ENCODE measurements around the gene MAG.

Gene MAG, protein sequence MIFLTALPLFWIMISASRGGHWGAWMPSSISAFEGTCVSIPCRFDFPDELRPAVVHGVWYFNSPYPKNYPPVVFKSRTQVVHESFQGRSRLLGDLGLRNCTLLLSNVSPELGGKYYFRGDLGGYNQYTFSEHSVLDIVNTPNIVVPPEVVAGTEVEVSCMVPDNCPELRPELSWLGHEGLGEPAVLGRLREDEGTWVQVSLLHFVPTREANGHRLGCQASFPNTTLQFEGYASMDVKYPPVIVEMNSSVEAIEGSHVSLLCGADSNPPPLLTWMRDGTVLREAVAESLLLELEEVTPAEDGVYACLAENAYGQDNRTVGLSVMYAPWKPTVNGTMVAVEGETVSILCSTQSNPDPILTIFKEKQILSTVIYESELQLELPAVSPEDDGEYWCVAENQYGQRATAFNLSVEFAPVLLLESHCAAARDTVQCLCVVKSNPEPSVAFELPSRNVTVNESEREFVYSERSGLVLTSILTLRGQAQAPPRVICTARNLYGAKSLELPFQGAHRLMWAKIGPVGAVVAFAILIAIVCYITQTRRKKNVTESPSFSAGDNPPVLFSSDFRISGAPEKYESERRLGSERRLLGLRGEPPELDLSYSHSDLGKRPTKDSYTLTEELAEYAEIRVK

DNA sequence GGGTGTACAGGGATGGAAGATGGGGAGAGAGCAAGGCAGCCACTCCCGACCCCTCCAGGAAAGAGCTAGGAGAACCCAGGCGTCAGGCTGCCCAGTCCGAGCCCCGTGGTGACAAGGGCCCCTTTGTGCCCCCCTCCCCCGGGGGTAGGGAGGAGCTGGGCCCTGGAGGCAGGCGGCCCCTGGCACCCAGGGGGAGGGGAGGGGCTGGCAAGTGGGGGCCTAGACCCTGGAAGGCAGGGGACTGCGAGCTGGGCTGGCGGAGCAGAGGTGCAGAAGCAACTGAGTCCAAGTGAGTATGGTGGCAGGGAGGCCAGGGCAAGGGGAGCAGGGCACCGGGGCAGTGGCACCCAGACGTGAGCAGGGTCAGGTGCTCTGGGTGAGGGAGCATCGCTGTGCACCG, at the start of gene MAG:
Gene MAG, plus strand, starts transcription at position 246 of the 400 bp plus-strand sequence. CDS start 3,248 bp downstream, outside the sequence.
- DNase-seq (ENCODE audit: low read depth in 2 of 2): no peak

DNA sequence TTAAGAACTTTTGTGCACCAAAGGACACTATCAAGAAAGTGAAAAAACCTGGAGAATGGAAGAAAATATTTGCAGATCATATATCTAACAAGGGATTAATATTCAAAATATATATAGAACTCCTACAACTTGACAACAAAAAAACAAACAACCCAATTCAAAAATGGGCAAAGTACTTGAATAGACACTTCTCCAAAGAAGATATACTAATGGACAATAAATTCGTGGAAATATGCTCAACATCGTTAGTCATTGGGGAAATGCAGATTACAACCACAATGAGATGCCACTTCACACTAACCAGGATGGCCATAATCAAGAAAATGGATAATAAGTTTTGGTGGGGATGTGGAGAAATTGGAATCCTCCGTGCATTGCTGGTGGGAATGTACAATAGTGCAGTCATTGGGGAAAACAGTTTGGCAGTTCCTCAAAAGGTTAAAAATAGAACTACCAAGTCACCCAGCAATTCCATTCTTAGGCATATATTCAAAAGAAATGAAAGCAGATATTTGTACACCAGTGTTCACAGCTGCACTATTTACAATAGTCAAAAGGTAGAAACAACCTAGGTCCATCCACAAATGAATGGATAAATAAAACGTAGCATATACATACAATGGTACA, 45.4 kb upstream of the MAG start:
- no peak for DNase-seq (ENCODE audit: low read depth in 2 of 2)

DNA sequence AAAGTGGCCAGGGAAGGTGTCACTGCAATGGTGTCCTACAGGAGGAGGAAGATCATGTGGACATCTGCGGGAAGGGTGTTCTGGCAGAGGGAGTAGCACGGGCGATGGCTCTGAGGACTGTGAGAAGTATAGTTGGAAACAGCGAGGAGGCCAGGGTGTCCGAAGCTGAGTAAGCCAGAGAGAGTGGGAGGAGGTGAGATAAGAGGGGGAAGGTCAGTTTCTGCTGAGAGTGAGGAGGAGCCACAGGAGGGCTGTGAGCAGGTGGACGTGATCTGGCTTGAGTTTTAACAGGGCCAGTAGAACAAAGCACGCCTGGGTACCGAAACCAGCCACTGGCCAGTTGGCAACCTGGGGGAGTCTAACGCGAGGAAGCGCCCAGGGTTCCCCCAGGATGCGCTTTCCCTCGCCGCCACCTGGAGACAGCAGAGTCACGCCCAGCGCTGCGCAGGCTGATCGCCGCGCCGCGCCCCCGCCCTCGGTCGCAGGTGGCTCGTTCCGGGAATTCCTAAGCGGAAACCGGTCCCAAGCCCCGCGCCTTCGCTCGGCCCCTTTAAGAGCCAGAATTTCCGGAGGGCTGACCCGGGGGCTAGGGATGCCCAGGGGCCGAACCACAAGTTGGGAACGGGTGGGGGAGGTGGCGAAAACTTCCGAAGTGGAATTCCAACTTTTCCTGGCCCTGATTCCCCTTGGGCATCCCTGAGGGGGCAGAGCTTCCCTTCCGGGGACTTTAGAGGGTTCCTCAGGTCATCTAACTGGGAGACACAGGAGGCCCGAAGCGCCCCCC, 44.2 kb upstream of the MAG start:
- no peak for DNase-seq (ENCODE audit: low read depth in 2 of 2)

DNA sequence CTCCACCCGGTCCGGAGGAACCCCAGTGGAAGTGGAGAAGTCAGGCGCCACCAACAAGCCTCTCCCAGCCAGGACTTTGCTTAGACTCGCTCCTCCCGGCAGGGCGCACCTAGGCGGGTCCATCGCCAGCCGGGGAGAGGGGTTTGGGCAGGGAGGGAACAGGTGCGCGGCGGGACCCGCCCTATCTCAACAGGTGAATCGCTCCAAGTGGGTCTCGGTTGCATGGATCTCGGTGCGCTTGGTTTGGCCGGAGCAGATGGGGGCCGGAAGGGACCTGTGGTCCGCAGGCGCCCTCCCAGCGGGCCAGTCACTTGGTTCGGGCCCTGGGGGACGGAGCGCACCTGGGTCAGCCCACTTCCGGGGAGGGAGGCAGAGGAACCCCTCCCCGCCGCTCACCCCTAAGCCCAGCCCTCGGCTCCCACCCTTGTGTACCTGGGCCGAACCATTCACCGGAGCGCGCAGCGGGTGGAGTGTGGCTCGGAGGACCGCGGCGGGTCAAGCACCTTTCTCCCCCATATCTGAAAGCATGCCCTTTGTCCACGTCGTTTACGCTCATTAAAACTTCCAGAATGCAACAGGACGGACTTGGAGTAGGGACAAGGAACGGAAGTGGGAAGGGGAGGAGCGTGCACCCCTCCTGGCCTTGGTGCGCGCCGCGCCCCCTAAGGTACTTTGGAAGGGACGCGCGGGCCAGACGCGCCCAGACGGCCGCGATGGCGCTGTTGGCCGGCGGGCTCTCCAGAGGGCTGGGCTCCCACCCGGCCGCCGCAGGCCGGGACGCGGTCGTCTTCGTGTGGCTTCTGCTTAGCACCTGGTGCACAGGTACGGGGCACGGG, 43.4 kb upstream of the MAG start, which contains the start of gene LSR:
Gene LSR, plus strand, starts transcription at position 693 of the 836 bp plus-strand sequence. Its CDS starts 21 bp downstream, at position 714.
- DNase-seq (ENCODE audit: low read depth in 2 of 2): peak; percentile 51 to 58

DNA sequence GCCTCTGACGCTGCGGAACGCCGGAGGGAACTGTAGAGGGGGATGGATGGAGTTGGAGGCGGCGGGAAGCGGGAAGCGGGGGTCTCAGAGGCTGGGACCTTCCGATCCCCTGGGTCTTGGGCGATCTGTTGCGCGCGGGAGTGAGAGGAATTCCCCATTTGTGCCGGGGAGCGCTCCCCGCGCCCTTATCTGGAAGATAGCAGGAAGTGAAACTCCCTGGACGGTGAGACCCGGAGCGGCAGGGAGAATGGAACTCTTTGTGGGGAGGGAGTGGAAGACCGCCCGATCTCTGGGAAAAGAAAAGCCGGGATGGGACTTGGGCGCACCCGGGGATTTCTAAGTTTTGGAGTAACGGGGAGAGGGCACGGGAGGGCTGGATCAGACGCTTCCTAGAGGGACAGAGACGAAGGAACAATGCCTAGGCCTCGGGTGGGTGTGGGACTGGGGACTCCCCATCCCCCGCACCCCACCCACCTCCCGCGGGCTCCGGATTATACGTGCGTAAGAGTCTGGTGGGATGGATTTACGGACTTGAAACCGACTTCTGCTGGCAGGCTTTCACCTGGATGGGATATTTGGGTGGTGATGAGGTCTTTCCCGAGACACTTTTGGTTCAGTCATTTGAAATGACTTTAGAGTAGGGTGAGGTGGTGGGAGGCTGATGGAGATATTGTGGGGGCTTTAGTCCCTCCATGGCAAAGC, 42.7 kb upstream of the MAG start:
- no peak for DNase-seq (ENCODE audit: low read depth in 2 of 2)

DNA sequence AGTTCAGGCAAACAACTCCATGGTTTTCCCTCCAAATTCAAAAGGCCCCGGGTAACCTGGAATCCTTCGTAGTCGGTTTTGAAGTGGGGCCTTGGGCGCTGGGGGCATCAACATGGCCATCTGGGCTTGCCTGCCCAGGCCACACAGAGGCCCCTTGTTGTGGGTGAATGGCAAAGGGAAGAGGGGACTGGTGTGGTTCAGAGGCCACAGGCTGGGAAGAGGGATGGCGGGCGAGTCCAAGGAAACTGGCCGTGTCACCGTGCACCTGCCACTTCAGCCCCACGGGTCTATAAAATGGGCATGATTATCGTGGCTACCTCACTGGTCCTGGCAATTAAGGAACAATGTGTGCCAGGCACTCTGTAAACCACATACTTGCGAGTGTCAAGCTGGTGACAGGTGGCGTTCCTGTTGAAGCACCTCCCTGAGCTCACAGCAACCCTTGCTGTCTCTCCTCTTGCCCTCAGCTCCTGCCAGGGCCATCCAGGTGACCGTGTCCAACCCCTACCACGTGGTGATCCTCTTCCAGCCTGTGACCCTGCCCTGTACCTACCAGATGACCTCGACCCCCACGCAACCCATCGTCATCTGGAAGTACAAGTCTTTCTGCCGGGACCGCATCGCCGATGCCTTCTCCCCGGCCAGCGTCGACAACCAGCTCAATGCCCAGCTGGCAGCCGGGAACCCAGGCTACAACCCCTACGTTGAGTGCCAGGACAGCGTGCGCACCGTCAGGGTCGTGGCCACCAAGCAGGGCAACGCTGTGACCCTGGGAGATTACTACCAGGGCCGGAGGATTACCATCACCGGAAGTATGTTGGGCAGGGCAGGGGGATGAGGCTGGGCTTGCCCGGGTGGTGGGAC, 41.9 kb upstream of the MAG start:
- DNase-seq (ENCODE audit: low read depth in 2 of 2): no peak

DNA sequence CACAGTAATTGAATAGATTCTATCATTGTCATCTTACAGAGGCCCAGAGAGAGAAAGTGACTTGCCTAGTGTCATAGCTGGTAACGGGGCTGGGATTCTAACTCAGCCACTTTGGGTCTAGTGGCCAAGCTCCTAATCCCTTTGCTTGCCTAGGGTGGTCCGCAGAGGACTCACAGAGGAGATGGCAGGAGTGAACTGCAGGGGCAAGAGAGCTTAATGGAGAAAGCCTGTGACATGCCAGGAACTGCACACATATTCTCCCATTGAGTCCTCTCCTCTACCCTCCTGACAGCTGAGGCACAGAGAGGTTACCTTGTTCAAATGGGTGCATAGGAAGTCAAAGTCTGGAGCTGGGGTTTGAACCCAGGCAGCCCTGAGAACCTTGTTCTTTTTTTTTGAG, 40.5 kb upstream of the MAG start:
- no peak for DNase-seq (ENCODE audit: low read depth in 2 of 2)

DNA sequence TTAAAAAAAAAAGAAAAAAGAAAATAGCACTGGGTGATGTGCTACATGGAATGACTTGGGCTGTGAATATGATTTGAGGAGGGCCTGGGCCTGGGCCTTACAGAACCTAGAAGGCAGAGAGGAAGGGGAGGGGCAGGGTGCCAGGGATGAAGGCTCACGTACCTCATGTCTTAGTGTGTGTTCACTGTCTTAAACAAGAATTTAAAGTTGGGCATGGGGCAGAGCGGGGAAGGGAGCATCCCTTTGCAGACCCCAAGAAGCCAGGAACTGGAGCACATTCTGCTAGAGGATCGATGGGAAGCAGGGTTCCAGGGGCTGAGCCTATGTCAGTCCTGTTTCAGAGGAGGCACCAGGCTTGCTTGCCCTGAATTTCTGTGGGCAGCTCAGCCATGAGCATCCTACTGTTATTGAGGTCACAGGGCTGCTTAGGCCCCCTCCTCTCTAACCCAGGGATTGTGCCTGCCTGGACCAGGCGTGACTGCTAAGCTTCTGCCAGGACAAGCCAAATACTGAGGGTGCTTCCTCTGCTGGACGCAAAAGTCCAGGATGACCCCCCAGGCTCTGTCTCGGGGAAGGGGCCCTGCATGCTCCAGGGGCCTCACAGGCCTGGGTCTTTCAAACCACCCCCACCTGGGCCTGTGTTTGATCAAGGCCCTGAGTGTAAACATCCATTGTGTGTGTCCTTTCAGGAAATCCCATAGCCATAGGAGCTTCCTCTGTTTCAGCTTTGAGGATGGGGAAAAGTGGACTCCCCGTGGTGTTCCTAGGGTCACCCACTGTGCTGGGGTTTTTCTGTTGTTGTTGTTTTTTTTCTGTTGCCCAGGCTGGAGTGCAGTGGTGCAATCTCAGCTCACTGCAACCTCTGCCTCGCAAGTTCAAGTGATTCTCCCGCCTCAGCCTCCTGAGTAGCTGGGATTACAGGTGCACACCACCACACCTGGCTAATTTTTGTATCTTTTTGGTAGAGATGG, 38.4 kb upstream of the MAG start:
- no peak for DNase-seq (ENCODE audit: low read depth in 2 of 2)

DNA sequence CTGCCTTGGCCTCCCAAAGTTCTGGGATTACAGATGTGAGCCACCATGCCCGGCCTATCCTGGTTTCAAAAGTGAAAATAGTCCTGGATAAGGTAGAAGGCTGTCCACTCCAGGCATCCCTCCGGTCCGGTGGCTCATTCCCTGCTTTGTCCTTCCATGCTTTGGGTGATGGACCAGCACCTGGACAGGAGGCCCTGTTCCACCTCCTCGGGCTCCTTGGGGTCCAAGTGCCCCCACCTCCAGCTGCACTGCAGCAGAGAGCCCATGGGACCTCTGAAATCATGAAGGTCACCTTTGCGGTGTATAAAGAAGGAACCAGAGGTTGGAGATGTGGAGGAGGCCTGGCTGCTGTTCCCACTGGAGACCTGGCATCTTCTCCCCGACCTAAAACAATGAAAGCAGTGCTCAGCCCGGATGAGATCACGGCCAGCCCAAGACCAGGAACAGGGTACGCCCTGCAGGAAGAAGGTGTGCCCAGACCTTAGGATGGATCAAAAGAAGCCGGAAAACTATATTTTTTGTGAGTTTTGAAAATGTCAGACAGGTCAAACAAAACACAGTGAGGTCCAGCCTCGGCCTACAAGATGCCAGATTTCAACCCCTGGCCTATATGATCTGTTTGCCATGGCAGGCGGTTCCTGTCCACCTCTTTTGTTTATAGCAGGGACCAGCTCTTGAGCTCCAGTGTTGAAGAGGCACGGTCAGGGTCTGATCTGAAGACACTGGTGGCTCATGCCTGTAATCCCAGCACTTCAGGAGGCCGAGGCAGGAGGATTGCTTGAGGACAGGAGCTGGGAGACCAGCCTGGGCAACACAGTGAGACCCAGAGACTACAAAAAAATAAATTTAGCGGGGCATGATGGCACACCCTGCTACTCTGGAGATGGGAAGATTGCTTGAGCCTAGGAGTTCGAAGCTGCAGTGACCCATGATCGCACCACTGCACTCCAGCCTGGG, 37.3 kb upstream of the MAG start:
- no peak for DNase-seq (ENCODE audit: low read depth in 2 of 2)

DNA sequence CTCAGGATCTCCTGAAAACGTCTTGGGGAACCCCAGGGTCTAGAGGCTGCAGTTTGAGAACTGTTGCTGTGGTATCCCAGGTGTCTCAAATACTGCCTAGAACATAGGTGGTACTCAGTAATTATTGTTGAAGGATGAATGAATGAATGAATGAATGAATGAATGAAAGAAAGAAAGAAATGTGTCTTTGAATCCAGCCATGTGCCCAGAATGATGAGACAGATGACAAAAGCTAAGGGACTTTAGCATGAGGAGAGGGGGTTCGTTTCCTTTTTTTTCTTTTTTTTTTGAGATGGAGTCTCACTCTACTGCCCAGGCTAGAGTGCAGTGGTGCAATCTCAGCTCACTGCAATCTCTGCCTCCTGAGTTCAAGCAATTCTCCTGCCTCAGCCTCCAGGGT, 35.4 kb upstream of the MAG start:
- DNase-seq (ENCODE audit: low read depth in 2 of 2): no peak

DNA sequence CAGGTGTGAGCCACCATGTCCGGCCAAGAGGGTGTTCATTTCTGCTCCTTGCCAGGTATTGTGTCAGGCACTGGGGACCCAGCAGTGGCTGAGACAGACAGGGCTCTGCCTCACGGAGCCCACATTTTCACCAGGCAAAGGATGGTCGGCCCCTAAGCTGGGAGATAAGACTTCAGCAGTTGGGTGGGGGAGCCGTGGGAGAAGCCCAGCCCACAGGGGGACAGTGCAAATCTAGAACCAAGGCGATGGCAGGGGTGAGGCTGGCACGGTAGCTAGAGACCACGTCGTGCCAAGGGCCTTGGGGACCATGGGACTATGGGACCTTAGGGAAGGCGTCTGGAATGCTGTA, 34.9 kb upstream of the MAG start:
- DNase-seq (ENCODE audit: low read depth in 2 of 2): no peak

DNA sequence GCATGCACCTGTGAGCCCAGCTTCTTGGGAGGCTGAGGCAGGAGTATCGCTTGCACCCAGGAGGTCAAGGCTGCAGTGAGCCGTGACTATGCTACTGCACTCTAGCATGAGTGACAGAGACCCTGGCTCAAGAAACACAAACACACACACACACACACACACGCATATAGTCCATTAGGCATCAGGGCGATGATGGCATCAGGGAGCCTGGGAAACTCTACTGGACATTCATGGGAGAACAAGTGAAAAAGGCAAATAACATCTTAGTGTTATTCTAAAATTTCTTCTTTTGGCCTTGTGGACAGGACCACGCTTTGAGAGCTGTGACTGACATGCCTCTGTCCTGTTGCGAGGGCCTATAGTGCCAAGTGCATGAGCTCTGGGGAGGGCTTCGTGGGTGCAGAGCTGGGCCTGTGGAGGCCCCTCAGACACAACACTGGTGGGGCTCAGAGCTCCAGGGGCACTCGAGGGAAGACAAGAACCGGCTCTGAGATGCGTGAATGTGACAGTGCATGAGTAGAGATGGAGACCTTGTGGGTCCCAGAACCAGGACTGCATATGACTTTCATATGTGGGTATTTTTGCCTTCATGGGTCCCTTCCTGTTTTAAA, 31.2 kb upstream of the MAG start:
- DNase-seq (ENCODE audit: low read depth in 2 of 2): no peak

DNA sequence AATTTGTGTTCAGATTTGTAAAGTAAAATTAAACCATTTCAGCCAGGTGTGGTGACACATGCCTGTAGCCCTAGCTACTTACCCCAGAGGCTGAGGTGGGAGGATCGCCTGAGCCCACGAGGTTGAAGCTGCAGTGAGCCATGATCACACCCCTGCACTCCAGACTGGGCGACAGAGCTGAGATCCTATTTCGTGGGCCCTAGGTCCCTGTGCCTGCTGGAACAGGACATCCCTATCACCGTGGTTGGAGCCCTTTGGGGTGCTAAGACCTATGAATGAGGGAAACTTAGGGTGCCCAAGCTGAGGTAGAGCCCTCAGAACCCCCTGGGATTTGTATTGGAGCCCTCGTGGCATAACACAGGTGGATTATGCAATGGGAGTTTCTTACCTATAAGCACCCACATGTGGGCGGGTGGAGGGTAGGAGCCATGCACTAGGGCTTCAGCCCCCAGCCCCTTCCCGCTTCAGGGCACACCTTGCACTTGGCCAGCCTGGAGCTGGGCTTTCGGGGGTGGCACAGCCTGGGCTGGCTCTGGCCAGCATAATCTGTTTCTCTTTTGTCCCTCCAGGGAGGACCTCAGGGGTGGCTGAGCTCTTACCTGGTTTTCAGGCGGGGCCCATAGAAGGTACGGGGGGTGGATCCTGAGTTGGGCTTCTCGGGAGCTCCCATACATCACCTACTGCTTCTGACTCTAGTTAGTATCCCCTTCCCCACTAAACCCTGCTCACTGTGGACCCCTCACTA, 30.4 kb upstream of the MAG start:
- DNase-seq (ENCODE audit: low read depth in 2 of 2): no peak

DNA sequence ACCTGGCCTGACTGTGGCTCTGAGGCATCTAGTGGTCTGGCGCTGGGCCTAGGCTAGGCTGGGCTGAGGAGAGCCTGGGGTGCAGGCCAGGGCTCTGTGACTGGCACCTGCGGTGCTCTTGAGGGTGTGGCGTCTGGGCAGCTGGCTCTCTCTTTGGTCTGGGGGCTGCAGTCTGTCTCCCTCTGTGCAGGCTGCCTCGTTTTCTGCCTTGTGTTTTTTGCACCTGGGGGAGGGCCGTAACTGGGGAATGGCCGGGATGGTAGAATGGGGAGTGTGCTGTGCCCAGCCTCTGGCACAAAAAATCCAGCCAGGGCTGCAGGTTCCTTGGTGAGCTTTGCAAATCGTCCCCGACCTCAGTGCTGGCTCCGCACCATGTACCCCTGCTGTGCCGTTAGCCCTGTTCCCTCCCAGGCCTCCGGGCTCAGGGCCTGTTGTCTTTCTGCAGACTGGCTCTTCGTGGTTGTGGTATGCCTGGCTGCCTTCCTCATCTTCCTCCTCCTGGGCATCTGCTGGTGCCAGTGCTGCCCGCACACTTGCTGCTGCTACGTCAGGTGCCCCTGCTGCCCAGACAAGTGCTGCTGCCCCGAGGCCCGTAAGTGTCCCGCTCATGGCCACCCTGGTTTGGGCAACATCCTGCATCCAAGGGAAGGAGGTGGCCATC, 29.7 kb upstream of the MAG start:
- DNase-seq (ENCODE audit: low read depth in 2 of 2): no peak

DNA sequence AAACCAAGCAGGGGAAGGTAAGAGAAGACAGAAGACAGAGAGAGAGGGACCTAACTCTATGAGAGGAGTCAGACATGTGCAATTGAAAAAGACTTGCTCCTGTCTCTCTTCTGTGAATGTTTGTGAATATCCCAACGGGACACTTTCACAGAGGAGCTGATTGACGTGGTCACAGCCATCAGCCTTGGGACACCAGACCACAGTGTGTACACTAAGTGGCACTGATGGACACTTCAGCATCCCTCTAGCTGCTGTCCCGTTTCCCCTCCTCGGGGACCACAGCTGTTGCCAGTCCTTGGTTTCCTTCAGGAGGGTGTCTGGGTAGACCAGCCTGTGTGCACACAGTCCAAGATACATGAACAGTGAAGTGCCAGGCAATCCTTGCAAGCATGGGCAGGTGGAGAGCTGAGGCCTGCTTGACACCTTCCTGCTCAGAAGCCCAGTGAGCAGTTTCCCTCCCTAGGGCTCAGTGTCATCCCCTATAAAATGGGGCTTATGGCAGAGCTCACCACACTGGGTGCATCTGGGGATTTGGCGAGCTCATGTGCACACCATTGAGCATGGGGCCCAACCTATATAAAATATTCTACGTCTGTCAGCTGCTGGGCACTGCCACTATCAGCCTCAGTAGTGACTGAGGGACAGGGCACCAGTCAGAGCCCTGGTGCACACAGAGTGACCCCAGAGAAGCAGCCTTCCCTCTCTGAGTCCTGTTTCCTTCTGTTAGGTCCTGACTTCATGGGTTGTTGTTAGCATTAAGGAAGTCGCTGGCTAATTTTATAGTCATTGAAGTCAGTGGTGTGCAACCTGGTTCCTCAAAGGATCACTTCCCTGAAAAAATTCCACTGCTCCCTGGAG, 27.5 kb upstream of the MAG start:
- DNase-seq (ENCODE audit: low read depth in 2 of 2): no peak

Data from stimulated activated CD8-positive, alpha-beta memory T cell treated with anti-CD3 and anti-CD28 coated beads, Interleukin-15, amount 100 ng/mL, for 4 hours (primary cell).